Smooth muscle cell (in vitro differentiated cells): ENCODE results near the gene AIDA. TPM values are rescaled to one million over a fixed set of nuclear protein-coding genes. Genes with fewer than 3 reads are reported as not detected.

Experiments
- DNase-seq: peaks from one replicate; lab custom pipeline; 2025; ENCODE audit not compliant: unreplicated experiment; lab: John Stamatoyannopoulos, UW
- H2AFZ ChIP-seq: fragments of 200-600 bp; sonication (generic); 2 replicates; pipeline ENCODE4 v1.6.0; 2016; ENCODE audit warnings: antibody characterized with exemption, low read depth, mild to moderate bottlenecking
- H3F3A ChIP-seq: fragments of 200-600 bp; sonication (generic); 2 replicates; pipeline ENCODE4 v1.6.0; 2017; ENCODE audit warnings: antibody characterized with exemption, low read depth
- H3K27ac ChIP-seq: fragments of 200-600 bp; sonication (generic); 2 replicates; pipeline ENCODE4 v1.5.1; 2016; ENCODE audit warnings: low read depth, mild to moderate bottlenecking
- H3K27me3 ChIP-seq: fragments of 200-600 bp; sonication (generic); 2 replicates; pipeline ENCODE4 v1.6.1; 2016; ENCODE audit warnings: low read depth, mild to moderate bottlenecking
- H3K36me3 ChIP-seq: fragments of 200-600 bp; sonication (generic); 2 replicates; pipeline ENCODE4 v1.5.1; 2016; ENCODE audit warnings: low read depth
- H3K4me1 ChIP-seq: fragments of 200-600 bp; sonication (generic); 2 replicates; pipeline ENCODE4 v1.5.1; 2016; ENCODE audit warnings: low read depth
- H3K4me2 ChIP-seq: fragments of 200-600 bp; sonication (generic); 2 replicates; pipeline ENCODE4 v1.6.0; 2016; ENCODE audit warnings: mild to moderate bottlenecking
- H3K4me3 ChIP-seq: fragments of 200-600 bp; sonication (generic); 2 replicates; pipeline ENCODE4 v1.5.1; 2016; ENCODE audit warnings: mild to moderate bottlenecking
- H3K79me2 ChIP-seq: fragments of 200-600 bp; sonication (generic); 2 replicates; pipeline ENCODE4 v1.6.0; 2016; ENCODE audit warnings: low read depth, mild to moderate bottlenecking
- H3K9ac ChIP-seq: fragments of 200-600 bp; sonication (generic); 2 replicates; pipeline ENCODE4 v1.6.0; 2016; ENCODE audit warnings: low read depth
- H3K9me3 ChIP-seq: fragments of 200-600 bp; sonication (generic); replicated peaks from 2 replicates; pipeline ENCODE4 v1.5.1; 2016; ENCODE audit warnings: low read depth
- H4K20me1 ChIP-seq: fragments of 200-600 bp; sonication (generic); 2 replicates; pipeline ENCODE4 v1.6.0; 2016; ENCODE audit warnings: low read depth
- WGBS: methylation state at CpG from one replicate; pipeline ENCODE4 v1.1.7; 2016; ENCODE audit warnings: low lambda C conversion rate; 5-methylcytosine and 5-hydroxymethylcytosine counted together
- polyA plus RNA-seq: library from polyadenylated mRNA; unstranded; fragments of >200 nt; fragmentation: Nextera tagmentation; extraction: Ambion mirVana; gene quantifications from 2 replicates; pipeline ENCODE4 v1.2.1, GENCODE V29; 2016
- total RNA-seq: library from RNA; depleted of rRNA; stranded (reverse); fragments of >200 nt; gene quantifications from 2 replicates; pipeline ENCODE4 v1.2.3, GENCODE V29; 2014
- TF ChIP-seq, protein P1 (sequence below): fragments of 200-600 bp; sonication (generic); IDR thresholded peaks from 2 replicates; pipeline ENCODE4 v1.5.1; 2017; ENCODE audit warnings: borderline replicate concordance, mild to moderate bottlenecking, antibody characterized with exemption; ENCODE audit not compliant: insufficient read depth, poor library complexity, severe bottlenecking

AIDA gene
- total and polyA plus RNA-seq, 2 experiments from 2014 or later = 40.6 to 50.9 TPM

DNA sequence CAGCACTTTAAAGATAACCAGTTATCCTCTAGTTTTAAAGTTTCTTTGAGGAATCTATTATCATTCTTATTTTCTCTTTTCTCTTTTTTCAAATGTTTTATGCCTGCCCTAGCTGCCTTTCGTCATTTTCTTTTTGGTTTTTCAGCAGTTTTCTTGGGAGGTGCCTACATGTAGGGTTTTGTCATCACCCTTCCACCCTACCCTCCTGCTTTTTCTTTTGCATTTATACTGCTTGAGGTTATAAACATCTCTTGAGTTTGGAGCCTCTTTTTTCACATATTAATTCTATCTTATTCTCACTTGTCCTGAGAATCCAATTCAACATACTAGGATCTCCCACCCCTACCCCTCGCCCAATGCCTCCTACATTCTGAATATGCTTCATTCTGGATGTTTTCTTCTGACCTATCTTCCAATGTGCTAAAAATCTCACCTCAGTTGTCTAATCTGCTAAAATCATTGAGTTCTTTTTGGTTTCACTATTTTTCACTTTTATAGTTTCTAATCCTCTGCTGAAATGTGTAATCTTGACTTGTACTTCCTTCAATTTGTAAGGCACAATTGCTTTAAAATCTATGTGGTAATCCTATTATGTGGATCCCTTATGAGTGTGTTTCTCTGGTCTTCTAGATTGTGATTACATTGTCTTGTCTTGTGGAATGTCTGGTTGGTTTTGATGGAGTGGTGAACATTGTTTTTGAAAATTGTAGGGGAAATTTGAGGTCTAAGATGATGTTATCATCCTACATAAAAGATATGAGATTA, 55.7 kb downstream of the AIDA start:
- no peak for DNase-seq
- H3K4me2 ChIP-seq = no peak overlapping the region
- H4K20me1 ChIP-seq = no peaks in the 10 kb centered on the region
- TF ChIP-seq, protein P1, sequence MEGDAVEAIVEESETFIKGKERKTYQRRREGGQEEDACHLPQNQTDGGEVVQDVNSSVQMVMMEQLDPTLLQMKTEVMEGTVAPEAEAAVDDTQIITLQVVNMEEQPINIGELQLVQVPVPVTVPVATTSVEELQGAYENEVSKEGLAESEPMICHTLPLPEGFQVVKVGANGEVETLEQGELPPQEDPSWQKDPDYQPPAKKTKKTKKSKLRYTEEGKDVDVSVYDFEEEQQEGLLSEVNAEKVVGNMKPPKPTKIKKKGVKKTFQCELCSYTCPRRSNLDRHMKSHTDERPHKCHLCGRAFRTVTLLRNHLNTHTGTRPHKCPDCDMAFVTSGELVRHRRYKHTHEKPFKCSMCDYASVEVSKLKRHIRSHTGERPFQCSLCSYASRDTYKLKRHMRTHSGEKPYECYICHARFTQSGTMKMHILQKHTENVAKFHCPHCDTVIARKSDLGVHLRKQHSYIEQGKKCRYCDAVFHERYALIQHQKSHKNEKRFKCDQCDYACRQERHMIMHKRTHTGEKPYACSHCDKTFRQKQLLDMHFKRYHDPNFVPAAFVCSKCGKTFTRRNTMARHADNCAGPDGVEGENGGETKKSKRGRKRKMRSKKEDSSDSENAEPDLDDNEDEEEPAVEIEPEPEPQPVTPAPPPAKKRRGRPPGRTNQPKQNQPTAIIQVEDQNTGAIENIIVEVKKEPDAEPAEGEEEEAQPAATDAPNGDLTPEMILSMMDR = no peak
- 97% methylated on average over 2 of the region's 2 CpGs for WGBS
- no peak overlapping the region for H3K4me3 ChIP-seq
- H3K36me3 ChIP-seq = peaks cover 61% of the 10 kb centered on the region
- H3K27me3 ChIP-seq = no peaks in the 10 kb centered on the region
- H3K79me2 ChIP-seq = no peaks in the 10 kb centered on the region
- H3F3A ChIP-seq = peaks cover 3% of the 10 kb centered on the region
- H3K27ac ChIP-seq = no peak overlapping the region
- H3K4me1 ChIP-seq = no peaks in the 10 kb centered on the region
- no peak overlapping the region for H2AFZ ChIP-seq
- H3K9me3 ChIP-seq = no peaks in the 10 kb centered on the region
- H3K9ac ChIP-seq = no peak overlapping the region

DNA sequence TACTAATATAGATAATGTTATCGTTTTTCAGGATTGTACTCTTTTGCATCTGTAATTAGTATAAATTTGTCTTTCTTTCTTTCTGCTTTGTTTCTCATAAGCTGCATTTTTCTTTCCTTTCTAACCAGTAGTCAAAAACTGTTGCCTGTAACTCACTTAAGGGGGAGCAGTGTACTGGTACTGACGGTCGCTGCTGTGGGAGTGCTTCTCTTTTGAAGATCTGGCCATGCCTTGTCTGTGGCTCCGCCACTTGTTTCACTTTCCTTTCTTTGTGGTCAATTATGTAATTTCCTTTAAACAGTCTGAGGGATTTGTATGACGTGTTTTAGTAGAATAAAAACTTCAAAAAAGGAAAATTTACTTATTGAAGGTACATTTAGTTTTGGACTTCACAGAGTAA, 57.4 kb downstream of the AIDA start:
- H4K20me1 ChIP-seq = no peaks in the 10 kb centered on the region
- H3K4me2 ChIP-seq = no peak overlapping the region
- no peak overlapping the region for H3K9ac ChIP-seq
- H3K79me2 ChIP-seq = no peaks in the 10 kb centered on the region
- H3K27me3 ChIP-seq = no peaks in the 10 kb centered on the region
- H2AFZ ChIP-seq = no peak overlapping the region
- H3K4me3 ChIP-seq = no peak overlapping the region
- no peaks in the 10 kb centered on the region for H3F3A ChIP-seq
- WGBS = 91% methylated on average over 5 of the region's 5 CpGs
- peaks cover 53% of the 10 kb centered on the region for H3K36me3 ChIP-seq
- no peak overlapping the region for H3K27ac ChIP-seq
- no peak for DNase-seq
- H3K9me3 ChIP-seq = no peaks in the 10 kb centered on the region
- TF ChIP-seq, protein P1 = no peak
- H3K4me1 ChIP-seq = no peaks in the 10 kb centered on the region

DNA sequence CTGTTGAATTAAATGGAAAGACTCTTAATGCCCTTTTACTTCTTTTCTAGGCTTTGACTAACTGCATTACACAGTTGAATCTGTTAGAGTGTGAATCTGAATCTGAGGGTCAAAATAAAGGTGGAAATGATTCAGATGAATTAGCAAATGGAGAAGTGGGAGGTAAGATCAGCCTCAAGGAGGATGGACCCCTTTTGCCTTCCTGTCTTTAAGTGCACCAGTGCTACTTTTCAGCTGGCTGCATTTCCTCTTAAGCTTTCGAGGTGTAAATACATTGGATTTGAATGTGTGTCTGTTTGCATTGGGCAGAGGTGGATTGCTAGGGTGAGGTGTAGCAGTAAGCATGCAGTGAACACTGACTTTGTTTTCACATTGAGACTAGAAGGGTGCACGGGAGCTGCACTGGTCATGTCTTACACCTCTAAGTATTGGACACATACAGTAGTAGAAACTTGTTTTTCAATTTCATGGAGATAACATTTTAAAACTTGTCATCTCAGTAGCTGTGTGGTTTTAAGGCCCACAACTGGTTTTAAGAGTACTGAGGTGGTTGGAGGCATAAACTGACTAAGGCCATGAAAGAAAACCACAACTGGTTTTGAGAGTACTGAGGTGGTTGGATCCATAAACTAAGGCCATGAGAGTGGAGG, 59.0 kb downstream of the AIDA start:
- Histone ChIP-seq H3K4me1 (no peaks in the 10 kb centered on the region), H2AFZ (no peak overlapping the region), H3K36me3 (peaks cover 42% of the 10 kb centered on the region), H3K9me3 (no peaks in the 10 kb centered on the region), H4K20me1 (no peaks in the 10 kb centered on the region), H3K4me3 (no peak overlapping the region), H3K9ac (no peak overlapping the region), H3F3A (no peaks in the 10 kb centered on the region), H3K27ac (no peak overlapping the region), H3K79me2 (no peaks in the 10 kb centered on the region), H3K27me3 (no peaks in the 10 kb centered on the region), H3K4me2 (no peak overlapping the region)
- no peak for DNase-seq
- 94% methylated on average over 2 of the region's 2 CpGs for WGBS
- TF ChIP-seq, protein P1 = no peak
